A549 (cell line): ENCODE results near the gene CD84. TPM values are rescaled to one million over a fixed set of nuclear protein-coding genes. Genes with fewer than 3 reads are reported as not detected.
"Not testable (repeated sequence)": the region's sequence is repeated elsewhere in the genome, so short reads cannot be mapped to it uniquely, and the experiment has no call there.

ENCODE experiments used
- ATAC-seq, 2 experiments: fragments of 200-7000 bp in 1 of 2; fragments of >200 bp in 1 of 2; cut with Nextera tagmentation in 1 of 2; cut with Tn5 transposase in 1 of 2; 3 replicates each; pipeline versions ENCODE4 v1.8.0 to v1.9.1; 2018 to 2020; ENCODE audit warnings: mild to moderate bottlenecking in 1 of 2, moderate library complexity in 1 of 2
- CTCF ChIA-PET: fragments of 300-600 bp; sonication (Branson Sonifier 250); formaldehyde crosslinking; extraction: SDS; loops from one replicate; lab custom pipeline; 2021; ENCODE audit warnings: antibody characterized with exemption, inconsistent platforms; lab: Yijun Ruan, JAX
- POLR2A ChIA-PET: fragments of 350-600 bp; formaldehyde crosslinking; extraction: SDS; loops from one replicate; lab custom pipeline; 2021; ENCODE audit warnings: antibody characterized with exemption, inconsistent platforms; lab: Yijun Ruan, JAX
- DNase-seq, 2 experiments: peaks; one replicate each; pipeline versions ENCODE4 v3.0.0 to v3.0.0-alpha.2; 2011 to 2016; ENCODE audit warnings: low read depth in 1 of 2, low spot score in 1 of 2
- FAIRE-seq: peaks from 2 replicates; lab custom pipeline; 2011; peaks lifted over from hg19 to GRCh38; lab: Jason Lieb, UNC
- H3K27ac ChIP-seq, 2 experiments: fragments of >200 bp; sonication (Bioruptor Twin); formaldehyde crosslinking; 3 replicates each; pipeline ENCODE4 v1.5.1; 2016 to 2017
- H3K4me1 ChIP-seq: fragments of >200 bp; sonication (Bioruptor Twin); formaldehyde crosslinking; 3 replicates; pipeline ENCODE4 v1.6.1; 2016
- H3K4me2 ChIP-seq: fragments of >200 bp; sonication (Bioruptor Twin); formaldehyde crosslinking; 3 replicates; pipeline ENCODE4 v1.6.1; 2016
- H3K4me3 ChIP-seq: fragments of >200 bp; sonication (Bioruptor Twin); formaldehyde crosslinking; 3 replicates; pipeline ENCODE4 v1.5.1; 2016
- H3K9me3 ChIP-seq: fragments of >200 bp; sonication (Bioruptor Twin); formaldehyde crosslinking; 3 replicates; pipeline ENCODE4 v1.6.1; 2016
- ATOH8 ChIP-seq: fragments of 250-450 bp; sonication (Bioruptor Pico); IDR thresholded peaks from 2 replicates; pipeline ENCODE4 v1.5.0; 2020; ENCODE audit warnings: low read depth, mild to moderate bottlenecking, moderate library complexity
- BHLHE40 ChIP-seq: IDR thresholded peaks from 2 replicates; pipeline ENCODE4 v1.6.1; 2012; ENCODE audit warnings: low read depth, low read length, inconsistent platforms
- CBX2 ChIP-seq: fragments of 200-600 bp; sonication (generic); IDR thresholded peaks from 2 replicates; pipeline ENCODE4 v1.6.1; 2016; ENCODE audit warnings: low read depth, mild to moderate bottlenecking, borderline replicate concordance
- CBX8 ChIP-seq: fragments of 200-600 bp; sonication (generic); IDR thresholded peaks from 2 replicates; pipeline ENCODE4 v1.6.1; 2016
- E2F6 ChIP-seq: IDR thresholded peaks from 2 replicates; pipeline ENCODE4 v1.6.1; 2012; ENCODE audit warnings: low read depth, borderline replicate concordance
- EHF ChIP-seq: fragments of 250-450 bp; sonication (Bioruptor Pico); IDR thresholded peaks from 2 replicates; pipeline ENCODE4 v1.5.0; 2020; ENCODE audit warnings: mild to moderate bottlenecking
- EP300 ChIP-seq, 2 experiments: fragments of >200 bp; sonication (Bioruptor Twin); formaldehyde crosslinking; IDR thresholded peaks; 2 replicates in 1 of 2; 3 replicates in 1 of 2; pipeline ENCODE4 v1.6.1; 2016 to 2017
- FOSB ChIP-seq: fragments of 250-450 bp; sonication (Bioruptor Pico); IDR thresholded peaks from 2 replicates; pipeline ENCODE4 v1.5.0; 2020; ENCODE audit warnings: mild to moderate bottlenecking, moderate library complexity
- FOSL2 ChIP-seq, 2 experiments: fragments of 450-650 bp in 1 of 2; fragments of >200 bp in 1 of 2; sonication (Bioruptor Twin) in 1 of 2; formaldehyde crosslinking; IDR thresholded peaks; 2 replicates each; pipeline versions ENCODE4 v1.5.0 to v1.6.1; 2016 to 2020; ENCODE audit warnings: mild to moderate bottlenecking in 1 of 2, moderate library complexity in 1 of 2
- HOXB5 ChIP-seq: fragments of 250-450 bp; sonication (Bioruptor Pico); IDR thresholded peaks from 2 replicates; pipeline ENCODE4 v1.5.0; 2020; ENCODE audit warnings: mild to moderate bottlenecking, moderate library complexity
- JUNB ChIP-seq: fragments of >200 bp; sonication (Bioruptor Twin); formaldehyde crosslinking; IDR thresholded peaks from 2 replicates; pipeline ENCODE4 v1.6.1; 2016
- KDM1A ChIP-seq: fragments of 200-600 bp; sonication (generic); IDR thresholded peaks from 2 replicates; pipeline ENCODE4 v1.6.1; 2016; ENCODE audit warnings: low read depth, mild to moderate bottlenecking
- MAFK ChIP-seq: fragments of 450-650 bp; IDR thresholded peaks from 2 replicates; pipeline ENCODE4 v1.6.1; 2014; ENCODE audit not compliant: partially characterized antibody
- MAX ChIP-seq: IDR thresholded peaks from 2 replicates; pipeline ENCODE4 v1.6.1; 2012
- MYC ChIP-seq: IDR thresholded peaks from 2 replicates; pipeline ENCODE4 v1.6.1; 2012; ENCODE audit warnings: mild to moderate bottlenecking, inconsistent platforms, low read length, improper control_type of control experiment, borderline replicate concordance
- NR3C1 ChIP-seq: fragments of >200 bp; sonication (Bioruptor Twin); formaldehyde crosslinking; IDR thresholded peaks from 3 replicates; pipeline ENCODE4 v1.6.1; 2017
- PHF8 ChIP-seq: fragments of 200-600 bp; sonication (generic); IDR thresholded peaks from 2 replicates; pipeline ENCODE4 v1.6.1; 2016; ENCODE audit warnings: low read depth, mild to moderate bottlenecking, antibody characterized with exemption, moderate library complexity, borderline replicate concordance
- POLR2A ChIP-seq: IDR thresholded peaks from 2 replicates; pipeline ENCODE4 v1.6.1; 2012; ENCODE audit warnings: mild to moderate bottlenecking, low read length
- POLR2AphosphoS2 ChIP-seq: conservative IDR thresholded peaks from 2 replicates; pipeline ENCODE4 v1.6.1; 2012; ENCODE audit warnings: low read length, improper control_type of control experiment, inconsistent platforms
- RCOR1 ChIP-seq: fragments of 150-350 bp; IDR thresholded peaks from 2 replicates; pipeline ENCODE4 v1.6.1; 2014; ENCODE audit warnings: antibody characterized with exemption, low read length, low read depth
- RNF2 ChIP-seq: fragments of 200-600 bp; sonication (generic); IDR thresholded peaks from 2 replicates; pipeline ENCODE4 v1.6.1; 2016; ENCODE audit warnings: low read depth, mild to moderate bottlenecking, antibody characterized with exemption, moderate library complexity, borderline replicate concordance
- TFCP2L1 ChIP-seq: fragments of 250-450 bp; sonication (Bioruptor Pico); IDR thresholded peaks from 2 replicates; pipeline ENCODE4 v1.5.0; 2021; ENCODE audit warnings: mild to moderate bottlenecking
- USF2 ChIP-seq: fragments of 450-650 bp; IDR thresholded peaks from 2 replicates; pipeline ENCODE4 v1.6.1; 2014; ENCODE audit warnings: antibody characterized with exemption
- ZNF302 ChIP-seq: fragments of 250-450 bp; sonication (Bioruptor Pico); IDR thresholded peaks from 2 replicates; pipeline ENCODE4 v1.9.0; 2021; ENCODE audit warnings: inconsistent platforms, mild to moderate bottlenecking, moderate library complexity
- ZSCAN20 ChIP-seq: fragments of 250-450 bp; sonication (Bioruptor Pico); IDR thresholded peaks from 2 replicates; pipeline ENCODE4 v1.8.0; 2022; ENCODE audit warnings: mild to moderate bottlenecking, moderate library complexity
- WGBS: methylation state at CpG from one replicate; pipeline ENCODE4 v1.1.6; 2017; ENCODE audit errors: missing lambda C conversion rate; 5-methylcytosine and 5-hydroxymethylcytosine counted together
- polyA plus RNA-seq, 4 experiments: library from polyadenylated mRNA; depleted of rRNA in 3 of 4; stranded (reverse); fragments of >200 nt; fragmentation: RNase III in 1 of 4; extraction: RNeasy Plus Mini Kit Qiagen cat#74134 plus additional on column Dnase treatment in 1 of 4; gene quantifications; 2 replicates in 3 of 4; 3 replicates in 1 of 4; pipeline ENCODE4 v1.2.3, GENCODE V29; 2011 to 2017

Gene CD84
- polyA plus RNA-seq, 2 of the 4 experiments (the other 2 are of a cell fraction): not detected

GRCh38 chr1:160560806-160561205 is 18.5 kb downstream of the CD84 start:
- Histone ChIP-seq H3K4me3 (no peak overlapping the region), H3K4me2 (no peak overlapping the region), H3K9me3 (peaks cover 4% of the 10 kb centered on the region; the same call in 1 of the 3 replicates), H3K27ac (no peak overlapping the region), H3K4me1 (no peaks in the 10 kb centered on the region)
- ChIA-PET CTCF (interaction anchor here (1.1 kb wide), 1 partner anchor 47 kb away, joined by 3 read pairs; no protein-coding TSS in a partner anchor), POLR2A (no interaction called here)
- FAIRE-seq (no peak), DNase-seq (no peak), ATAC-seq (no peak)
- TF ChIP-seq POLR2AphosphoS2 (no peak), EP300 (IDR thresholded peaks at IDR 0.05) (no peak), NR3C1 (no peak), E2F6 (no peak), PHF8 (no peak), MAFK (no peak), RNF2 (no peak), CBX2 (no peak), ZNF302 (CRISPR knock-in tag) (no peak), POLR2A (no peak), FOSB (CRISPR knock-in tag) (no peak)

GRCh38 chr1:160560045-160560705 is 19.1 kb downstream of the CD84 start:
- FAIRE-seq (peak; percentile 7), DNase-seq (no peak), ATAC-seq (no peak)
- 42% methylated on average over 4 of the region's 4 CpGs for WGBS
- CTCF ChIA-PET: interaction anchor here (1.1 kb wide), 1 partner anchor 48 kb away, joined by 3 read pairs; no protein-coding TSS in a partner anchor
- POLR2A ChIA-PET: no interaction called here
- Histone ChIP-seq H3K4me2 (no peak overlapping the region), H3K4me1 (no peaks in the 10 kb centered on the region), H3K27ac (no peak overlapping the region), H3K4me3 (no peak overlapping the region), H3K9me3 (peaks cover 4% of the 10 kb centered on the region; the same call in 1 of the 3 replicates)
- TF ChIP-seq USF2 (no peak), JUNB (no peak), HOXB5 (CRISPR knock-in tag) (no peak), BHLHE40 (no peak), FOSB (CRISPR knock-in tag) (no peak), KDM1A (no peak), EHF (CRISPR knock-in tag) (no peak), ATOH8 (CRISPR knock-in tag) (no peak), RCOR1 (no peak), ZSCAN20 (no peak), CBX8 (no peak), MAX (no peak), MAFK (no peak), TFCP2L1 (CRISPR knock-in tag) (no peak), FOSL2 (IDR thresholded peaks at IDR 0.05) (no peak), FOSL2 (CRISPR knock-in tag; IDR thresholded peaks at IDR 0.05) (no peak), MYC (no peak)

DNA sequence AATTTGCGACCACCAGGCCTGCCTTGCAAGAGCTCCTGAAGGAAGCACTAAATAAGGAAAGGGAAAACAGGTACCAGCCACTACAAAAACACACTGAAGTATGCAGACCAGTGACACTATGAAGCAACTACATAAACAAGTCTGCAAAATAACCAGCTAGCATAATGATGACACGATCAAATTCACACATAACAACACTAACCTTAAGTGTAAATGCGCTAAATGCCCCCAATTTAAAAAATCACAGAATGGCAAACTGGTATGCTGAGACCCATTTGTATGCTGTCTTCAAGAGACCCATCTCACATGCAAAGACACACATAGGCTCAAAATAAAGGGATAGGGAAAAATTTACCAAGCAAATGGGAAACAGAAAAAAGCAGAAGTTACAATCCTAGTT is 19.9 kb downstream of the CD84 start:
- H3K4me1 ChIP-seq, ATAC-seq, H3K4me2 ChIP-seq, H3K4me3 ChIP-seq, H3K9me3 ChIP-seq, POLR2A ChIA-PET, FAIRE-seq, CTCF ChIA-PET, DNase-seq, H3K27ac ChIP-seq: not testable (repeated sequence)
- 44% methylated on average over 3 of the region's 3 CpGs for WGBS
